Suprapubic skin (tissue), 4 donors: ENCODE data around the gene ARHGAP22. TPM values are rescaled to one million over a fixed set of nuclear protein-coding genes. Genes with fewer than 3 reads are reported as not detected.

Source experiments
- DNase-seq, 2 donors: peaks; one replicate each; pipeline ENCODE4 v3.0.0-alpha.2; 2019; ENCODE audit warnings: low spot score in 2 of 2
- H3K27ac ChIP-seq: fragments of 200-600 bp; sonication (generic); one replicate; pipeline ENCODE4 v1.5.1; 2019
- H3K27me3 ChIP-seq: fragments of 200-600 bp; sonication (generic); one replicate; pipeline ENCODE4 v1.5.1; 2019
- H3K36me3 ChIP-seq: fragments of 200-600 bp; sonication (generic); one replicate; pipeline ENCODE4 v1.5.1; 2019
- H3K4me1 ChIP-seq: fragments of 200-600 bp; sonication (generic); one replicate; pipeline ENCODE4 v1.5.1; 2019
- H3K4me3 ChIP-seq: fragments of 200-600 bp; sonication (generic); one replicate; pipeline ENCODE4 v1.5.1; 2019; ENCODE audit warnings: mild to moderate bottlenecking
- H3K9me3 ChIP-seq: fragments of 200-600 bp; sonication (generic); one replicate; pipeline ENCODE4 v1.5.1; 2019
- EP300 ChIP-seq: sonication (generic); formaldehyde crosslinking; IDR thresholded peaks from one replicate; pipeline ENCODE4 v1.6.1; 2017; ENCODE audit warnings: antibody characterized with exemption
- POLR2A ChIP-seq, 2 donors: fragments of 450-650 bp; IDR thresholded peaks; one replicate each; pipeline ENCODE4 v1.6.1; 2017; ENCODE audit warnings: antibody characterized with exemption in 2 of 2, mild to moderate bottlenecking in 2 of 2, moderate library complexity in 2 of 2
- POLR2AphosphoS5 ChIP-seq, 3 donors: sonication (generic); formaldehyde crosslinking; IDR thresholded peaks; one replicate each; pipeline ENCODE4 v1.6.1; 2017; ENCODE audit warnings: antibody characterized with exemption in 3 of 3
- WGBS: methylation state at CpG from one replicate; pipeline ENCODE4 v1.1.5; 2018; 5-methylcytosine and 5-hydroxymethylcytosine counted together
- total RNA-seq, 4 donors: library from RNA; depleted of rRNA; stranded (reverse); fragments of >200 nt; gene quantifications; one replicate each; pipeline ENCODE4 v1.1.0, GENCODE V29; 2016
- TF ChIP-seq, protein P1 (sequence below), 2 donors: fragments of 200-600 bp in 1 of 2; fragments of 450-650 bp in 1 of 2; sonication (generic) in 1 of 2; IDR thresholded peaks; one replicate each; pipeline ENCODE4 v1.5.1; 2016 to 2019; ENCODE audit warnings: antibody characterized with exemption in 2 of 2, mild to moderate bottlenecking in 1 of 2, moderate library complexity in 1 of 2

ARHGAP22 gene
- total RNA-seq, 4 donors from 2014 or later: 0.98 to 7.2 (median 2.2) TPM

GRCh38 chr10:48598243-48598935, 6.5 kb downstream of the ARHGAP22 start:
- Histone ChIP-seq H3K36me3 (no peaks in the 10 kb centered on the region), H3K27me3 (no peaks in the 10 kb centered on the region)
- WGBS: 85% methylated on average over 5 of the region's 7 CpGs

DNA sequence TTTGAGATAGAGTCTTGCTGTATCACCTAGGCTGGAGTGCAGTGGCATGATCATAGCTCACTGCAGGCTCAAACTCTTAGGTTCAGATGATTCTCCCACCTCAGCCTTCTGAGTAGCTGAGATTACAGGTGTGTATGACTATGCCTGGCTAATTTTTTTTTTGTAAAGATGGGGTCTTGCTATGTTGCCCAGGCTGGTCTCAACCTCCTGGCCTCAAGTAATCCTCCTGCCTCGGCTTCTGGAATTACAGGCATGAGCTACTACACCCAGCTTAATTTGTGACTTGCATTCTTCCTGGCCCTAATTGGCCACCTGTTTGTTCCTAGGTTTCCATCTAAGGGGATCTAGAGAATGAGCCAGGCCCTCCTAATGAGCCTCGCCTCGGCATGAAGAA, 9.3 kb downstream of the ARHGAP22 start:
- Histone ChIP-seq H3K27me3 (no peaks in the 10 kb centered on the region), H3K27ac (no peak overlapping the region), H3K4me3 (no peak overlapping the region), H3K36me3 (no peaks in the 10 kb centered on the region), H3K9me3 (no peaks in the 10 kb centered on the region), H3K4me1 (no peaks in the 10 kb centered on the region)
- TF ChIP-seq POLR2AphosphoS5 (IDR thresholded peaks at IDR 0.05): no peak
- TF ChIP-seq, protein P1, sequence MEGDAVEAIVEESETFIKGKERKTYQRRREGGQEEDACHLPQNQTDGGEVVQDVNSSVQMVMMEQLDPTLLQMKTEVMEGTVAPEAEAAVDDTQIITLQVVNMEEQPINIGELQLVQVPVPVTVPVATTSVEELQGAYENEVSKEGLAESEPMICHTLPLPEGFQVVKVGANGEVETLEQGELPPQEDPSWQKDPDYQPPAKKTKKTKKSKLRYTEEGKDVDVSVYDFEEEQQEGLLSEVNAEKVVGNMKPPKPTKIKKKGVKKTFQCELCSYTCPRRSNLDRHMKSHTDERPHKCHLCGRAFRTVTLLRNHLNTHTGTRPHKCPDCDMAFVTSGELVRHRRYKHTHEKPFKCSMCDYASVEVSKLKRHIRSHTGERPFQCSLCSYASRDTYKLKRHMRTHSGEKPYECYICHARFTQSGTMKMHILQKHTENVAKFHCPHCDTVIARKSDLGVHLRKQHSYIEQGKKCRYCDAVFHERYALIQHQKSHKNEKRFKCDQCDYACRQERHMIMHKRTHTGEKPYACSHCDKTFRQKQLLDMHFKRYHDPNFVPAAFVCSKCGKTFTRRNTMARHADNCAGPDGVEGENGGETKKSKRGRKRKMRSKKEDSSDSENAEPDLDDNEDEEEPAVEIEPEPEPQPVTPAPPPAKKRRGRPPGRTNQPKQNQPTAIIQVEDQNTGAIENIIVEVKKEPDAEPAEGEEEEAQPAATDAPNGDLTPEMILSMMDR (IDR thresholded peaks at IDR 0.05): no peak
- no peak for TF ChIP-seq EP300
- no peak for TF ChIP-seq POLR2A (IDR thresholded peaks at IDR 0.05)
- DNase-seq: no peak
- WGBS: 83% methylated on average over 3 of the region's 3 CpGs

More at GRCh38 chr10:48598243-48598935, 6.5 kb downstream of the ARHGAP22 start:
- no peak for DNase-seq
- Histone ChIP-seq H3K4me3 (no peak overlapping the region), H3K9me3 (no peaks in the 10 kb centered on the region), H3K4me1 (no peaks in the 10 kb centered on the region), H3K27ac (no peak overlapping the region)
- TF ChIP-seq POLR2AphosphoS5 (IDR thresholded peaks at IDR 0.05) (no peak), POLR2A (IDR thresholded peaks at IDR 0.05) (no peak), EP300 (no peak)
- TF ChIP-seq, protein P1 (IDR thresholded peaks at IDR 0.05): no peak

- H3K27ac ChIP-seq: no peak overlapping the region
- no peak for DNase-seq
- no peaks in the 10 kb centered on the region for H3K4me1 ChIP-seq
- H3K4me3 ChIP-seq: no peak overlapping the region
- H3K36me3 ChIP-seq: no peaks in the 10 kb centered on the region
- WGBS: 71% methylated on average over 7 of the region's 7 CpGs
- no peak for TF ChIP-seq POLR2AphosphoS5 (IDR thresholded peaks at IDR 0.05)
- H3K27me3 ChIP-seq: no peaks in the 10 kb centered on the region
- H3K9me3 ChIP-seq: no peaks in the 10 kb centered on the region
Observed at GRCh38 chr10:48594803-48595538, 9.9 kb downstream of the ARHGAP22 start.

GRCh38 chr10:48594371-48594770, 10.5 kb downstream of the ARHGAP22 start:
- WGBS: 53% methylated on average over 3 of the region's 4 CpGs
- TF ChIP-seq, protein P1 (IDR thresholded peaks at IDR 0.05): no peak
- TF ChIP-seq EP300 (no peak), POLR2A (IDR thresholded peaks at IDR 0.05) (no peak), POLR2AphosphoS5 (IDR thresholded peaks at IDR 0.05) (no peak)

GRCh38 chr10:48592346-48592745, 12.5 kb downstream of the ARHGAP22 start:
- Histone ChIP-seq H3K4me3 (no peak overlapping the region), H3K36me3 (no peaks in the 10 kb centered on the region), H3K9me3 (no peaks in the 10 kb centered on the region), H3K27me3 (no peaks in the 10 kb centered on the region), H3K27ac (no peak overlapping the region), H3K4me1 (peaks cover 5% of the 10 kb centered on the region)
- 94% methylated on average over 6 of the region's 6 CpGs for WGBS
- TF ChIP-seq POLR2A (IDR thresholded peaks at IDR 0.05) (no peak), EP300 (no peak), POLR2AphosphoS5 (IDR thresholded peaks at IDR 0.05) (no peak)
- TF ChIP-seq, protein P1 (IDR thresholded peaks at IDR 0.05): no peak
- no peak for DNase-seq

More at GRCh38 chr10:48594371-48594770, 10.5 kb downstream of the ARHGAP22 start:
- Histone ChIP-seq H3K36me3 (no peaks in the 10 kb centered on the region), H3K9me3 (no peaks in the 10 kb centered on the region), H3K4me3 (no peak overlapping the region), H3K27ac (no peak overlapping the region), H3K27me3 (no peaks in the 10 kb centered on the region), H3K4me1 (peaks cover 1% of the 10 kb centered on the region)
- DNase-seq: no peak
